Sigmoid colon (tissue), 4 donors: ENCODE data around the gene KLHL40.

Experiments
- CTCF ChIP-seq, 4 experiments: fragments of 450-650 bp in 3 of 4; fragments of 200-600 bp in 1 of 4; IDR thresholded peaks; one replicate each; pipeline ENCODE4 v1.5.1; 2016 to 2019; ENCODE audit warnings: antibody characterized with exemption in 4 of 4, mild to moderate bottlenecking in 3 of 4, moderate library complexity in 2 of 4
- EP300 ChIP-seq, 4 donors: sonication (generic); formaldehyde crosslinking; IDR thresholded peaks; one replicate each; pipeline ENCODE4 v1.6.1; 2017; ENCODE audit warnings: antibody characterized with exemption in 4 of 4
- POLR2A ChIP-seq, 2 donors: fragments of 450-650 bp; IDR thresholded peaks; one replicate each; pipeline ENCODE4 v1.6.1; 2016; ENCODE audit warnings: antibody characterized with exemption in 2 of 2, mild to moderate bottlenecking in 2 of 2, moderate library complexity in 2 of 2

- no peak for TF ChIP-seq POLR2A (IDR thresholded peaks at IDR 0.05)
- no peak for TF ChIP-seq CTCF (IDR thresholded peaks at IDR 0.05)
- TF ChIP-seq EP300 (IDR thresholded peaks at IDR 0.05): no peak
Observed at GRCh38 chr3:42718338-42718737, 33.0 kb downstream of the KLHL40 start.
